H1 (cell line): ENCODE results near the gene RNGTT. TPM values are rescaled to one million over a fixed set of nuclear protein-coding genes. Genes with fewer than 3 reads are reported as not detected.

Experiments used
- BACH1 ChIP-seq: IDR thresholded peaks from 2 replicates; pipeline ENCODE4 v1.6.1; 2012; ENCODE audit warnings: low read length, improper control_type of control experiment
- POU5F1 ChIP-seq: IDR thresholded peaks from 2 replicates; pipeline ENCODE4 v1.6.1; 2011; ENCODE audit warnings: low read depth, mild to moderate bottlenecking, low read length, moderate library complexity
- SIN3A ChIP-seq, 2 experiments: IDR thresholded peaks in 1 of 2; conservative IDR thresholded peaks in 1 of 2; 2 replicates each; pipeline ENCODE4 v1.6.1; 2011 to 2012; ENCODE audit warnings: low read length in 2 of 2, improper control_type of control experiment in 1 of 2, low read depth in 1 of 2, mild to moderate bottlenecking in 1 of 2
- TEAD4 ChIP-seq: IDR thresholded peaks from 2 replicates; pipeline ENCODE4 v1.6.1; 2012; ENCODE audit warnings: low read depth, low read length, inconsistent platforms, mixed read lengths
- polyA plus RNA-seq, 7 experiments: library from polyadenylated mRNA; depleted of rRNA in 3 of 7; stranded (reverse) in 5 of 7; unstranded in 2 of 7; fragments of >200 nt in 5 of 7; fragments of 200-250 nt in 2 of 7; gene quantifications; 1 replicate in 5 of 7; 2 replicates in 1 of 7; 4 replicates in 1 of 7; pipeline versions ENCODE4 v1.2.1 to v1.2.3, GENCODE V29; 2011 to 2013; ENCODE audit warnings: missing spikeins in 2 of 7, mixed read lengths in 2 of 7
- total RNA-seq: library from RNA; stranded (reverse); fragmentation: NEBNext Ultra II Directional; extraction: Animal tissue kit (Norgen Biotek cat#: 25700); gene quantifications from 2 replicates; pipeline ENCODE4 v1.2.1, GENCODE V29; 2021
- TF ChIP-seq, protein P1 (sequence below): fragments of 300-600 bp; sonication (generic); IDR thresholded peaks from 2 replicates; pipeline ENCODE4 v1.7.1; 2012; ENCODE audit warnings: low read length, moderate library complexity, mild to moderate bottlenecking, inconsistent platforms; ENCODE audit not compliant: insufficient replicate concordance

RNGTT gene
- total and polyA plus RNA-seq, 2 of the 8 experiments (the other 6 are each of a cell fraction or from before 2014, with no cell fraction given) = 3.6 to 21.2 TPM

DNA sequence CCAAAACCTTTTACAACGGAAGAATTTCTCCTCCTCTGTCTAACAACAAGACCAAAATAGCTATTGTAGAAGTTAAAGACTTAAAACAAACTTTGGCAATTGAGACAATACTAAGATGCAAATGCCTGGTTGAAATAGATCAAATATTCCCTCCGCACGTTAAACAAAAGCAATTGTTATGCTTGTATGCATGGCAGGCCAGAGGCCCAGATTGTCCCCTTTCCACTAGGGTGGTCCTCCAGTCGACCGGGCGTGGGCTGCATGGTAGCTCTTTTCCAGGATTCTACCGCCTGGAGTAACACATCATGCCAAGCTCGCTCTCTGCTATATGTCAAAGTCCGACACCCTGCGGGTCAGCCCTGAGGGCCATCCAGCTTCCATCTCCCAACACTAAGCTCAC is 234.7 kb downstream of the RNGTT start (continued):
- TF ChIP-seq, protein P1, sequence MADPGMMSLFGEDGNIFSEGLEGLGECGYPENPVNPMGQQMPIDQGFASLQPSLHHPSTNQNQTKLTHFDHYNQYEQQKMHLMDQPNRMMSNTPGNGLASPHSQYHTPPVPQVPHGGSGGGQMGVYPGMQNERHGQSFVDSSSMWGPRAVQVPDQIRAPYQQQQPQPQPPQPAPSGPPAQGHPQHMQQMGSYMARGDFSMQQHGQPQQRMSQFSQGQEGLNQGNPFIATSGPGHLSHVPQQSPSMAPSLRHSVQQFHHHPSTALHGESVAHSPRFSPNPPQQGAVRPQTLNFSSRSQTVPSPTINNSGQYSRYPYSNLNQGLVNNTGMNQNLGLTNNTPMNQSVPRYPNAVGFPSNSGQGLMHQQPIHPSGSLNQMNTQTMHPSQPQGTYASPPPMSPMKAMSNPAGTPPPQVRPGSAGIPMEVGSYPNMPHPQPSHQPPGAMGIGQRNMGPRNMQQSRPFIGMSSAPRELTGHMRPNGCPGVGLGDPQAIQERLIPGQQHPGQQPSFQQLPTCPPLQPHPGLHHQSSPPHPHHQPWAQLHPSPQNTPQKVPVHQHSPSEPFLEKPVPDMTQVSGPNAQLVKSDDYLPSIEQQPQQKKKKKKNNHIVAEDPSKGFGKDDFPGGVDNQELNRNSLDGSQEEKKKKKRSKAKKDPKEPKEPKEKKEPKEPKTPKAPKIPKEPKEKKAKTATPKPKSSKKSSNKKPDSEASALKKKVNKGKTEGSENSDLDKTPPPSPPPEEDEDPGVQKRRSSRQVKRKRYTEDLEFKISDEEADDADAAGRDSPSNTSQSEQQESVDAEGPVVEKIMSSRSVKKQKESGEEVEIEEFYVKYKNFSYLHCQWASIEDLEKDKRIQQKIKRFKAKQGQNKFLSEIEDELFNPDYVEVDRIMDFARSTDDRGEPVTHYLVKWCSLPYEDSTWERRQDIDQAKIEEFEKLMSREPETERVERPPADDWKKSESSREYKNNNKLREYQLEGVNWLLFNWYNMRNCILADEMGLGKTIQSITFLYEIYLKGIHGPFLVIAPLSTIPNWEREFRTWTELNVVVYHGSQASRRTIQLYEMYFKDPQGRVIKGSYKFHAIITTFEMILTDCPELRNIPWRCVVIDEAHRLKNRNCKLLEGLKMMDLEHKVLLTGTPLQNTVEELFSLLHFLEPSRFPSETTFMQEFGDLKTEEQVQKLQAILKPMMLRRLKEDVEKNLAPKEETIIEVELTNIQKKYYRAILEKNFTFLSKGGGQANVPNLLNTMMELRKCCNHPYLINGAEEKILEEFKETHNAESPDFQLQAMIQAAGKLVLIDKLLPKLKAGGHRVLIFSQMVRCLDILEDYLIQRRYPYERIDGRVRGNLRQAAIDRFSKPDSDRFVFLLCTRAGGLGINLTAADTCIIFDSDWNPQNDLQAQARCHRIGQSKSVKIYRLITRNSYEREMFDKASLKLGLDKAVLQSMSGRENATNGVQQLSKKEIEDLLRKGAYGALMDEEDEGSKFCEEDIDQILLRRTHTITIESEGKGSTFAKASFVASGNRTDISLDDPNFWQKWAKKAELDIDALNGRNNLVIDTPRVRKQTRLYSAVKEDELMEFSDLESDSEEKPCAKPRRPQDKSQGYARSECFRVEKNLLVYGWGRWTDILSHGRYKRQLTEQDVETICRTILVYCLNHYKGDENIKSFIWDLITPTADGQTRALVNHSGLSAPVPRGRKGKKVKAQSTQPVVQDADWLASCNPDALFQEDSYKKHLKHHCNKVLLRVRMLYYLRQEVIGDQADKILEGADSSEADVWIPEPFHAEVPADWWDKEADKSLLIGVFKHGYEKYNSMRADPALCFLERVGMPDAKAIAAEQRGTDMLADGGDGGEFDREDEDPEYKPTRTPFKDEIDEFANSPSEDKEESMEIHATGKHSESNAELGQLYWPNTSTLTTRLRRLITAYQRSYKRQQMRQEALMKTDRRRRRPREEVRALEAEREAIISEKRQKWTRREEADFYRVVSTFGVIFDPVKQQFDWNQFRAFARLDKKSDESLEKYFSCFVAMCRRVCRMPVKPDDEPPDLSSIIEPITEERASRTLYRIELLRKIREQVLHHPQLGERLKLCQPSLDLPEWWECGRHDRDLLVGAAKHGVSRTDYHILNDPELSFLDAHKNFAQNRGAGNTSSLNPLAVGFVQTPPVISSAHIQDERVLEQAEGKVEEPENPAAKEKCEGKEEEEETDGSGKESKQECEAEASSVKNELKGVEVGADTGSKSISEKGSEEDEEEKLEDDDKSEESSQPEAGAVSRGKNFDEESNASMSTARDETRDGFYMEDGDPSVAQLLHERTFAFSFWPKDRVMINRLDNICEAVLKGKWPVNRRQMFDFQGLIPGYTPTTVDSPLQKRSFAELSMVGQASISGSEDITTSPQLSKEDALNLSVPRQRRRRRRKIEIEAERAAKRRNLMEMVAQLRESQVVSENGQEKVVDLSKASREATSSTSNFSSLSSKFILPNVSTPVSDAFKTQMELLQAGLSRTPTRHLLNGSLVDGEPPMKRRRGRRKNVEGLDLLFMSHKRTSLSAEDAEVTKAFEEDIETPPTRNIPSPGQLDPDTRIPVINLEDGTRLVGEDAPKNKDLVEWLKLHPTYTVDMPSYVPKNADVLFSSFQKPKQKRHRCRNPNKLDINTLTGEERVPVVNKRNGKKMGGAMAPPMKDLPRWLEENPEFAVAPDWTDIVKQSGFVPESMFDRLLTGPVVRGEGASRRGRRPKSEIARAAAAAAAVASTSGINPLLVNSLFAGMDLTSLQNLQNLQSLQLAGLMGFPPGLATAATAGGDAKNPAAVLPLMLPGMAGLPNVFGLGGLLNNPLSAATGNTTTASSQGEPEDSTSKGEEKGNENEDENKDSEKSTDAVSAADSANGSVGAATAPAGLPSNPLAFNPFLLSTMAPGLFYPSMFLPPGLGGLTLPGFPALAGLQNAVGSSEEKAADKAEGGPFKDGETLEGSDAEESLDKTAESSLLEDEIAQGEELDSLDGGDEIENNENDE = peak; percentile 91
- TF ChIP-seq POU5F1 (peak; percentile 40; the same call in 1 of the 2 replicates), SIN3A (conservative IDR thresholded peaks at IDR 0.05 in 1 of 2, IDR thresholded peaks at IDR 0.05 in 1 of 2; ENCODE audit: low read depth in 1 of 2, low read length in 2 of 2) (no peak), TEAD4 (0 out of 2 replicates have a peak, but pooled peaks have one; percentile 36), BACH1 (no peak)
